ENCODE data around the gene MMP23B. TPM values are rescaled to one million over a fixed set of nuclear protein-coding genes. Genes with fewer than 3 reads are reported as not detected.
A peak's percentile ranks its signal among the peaks of the same experiment; 100 is the strongest.

The MMP23B gene
- total RNA-seq, 8 experiments from 2014 or later, result 1.3 to 11.8 (median 2.5) TPM

GRCh38 chr1:1617925-1618324 is 14.0 kb upstream of the MMP23B start:
- Histone ChIP-seq H3K27ac (no peak overlapping the region), H3K4me1 (replicated peaks in 1 of 2) (peaks cover 15 to 16% of the 10 kb centered on the region in 2 donors), H3K4me3 (no peak overlapping the region)
- in situ Hi-C loops (cut with MboI; ENCODE audit: low pct_unique_long_range_greater_than_20kb in 2 of 9, low sequenced_read_pairs in 9 of 9, unreplicated experiment in 9 of 9), result no loop called here
- whole genome bisulfite sequencing, 10 experiments, result 50 to 100% (median 88%) methylated on average over 2 to 6 of the region's 6 CpGs; no CpG with 5 or more reads in 5 of the 10 experiments
- no peak for ATAC-seq (replicated peaks in 6 of 8)

GRCh38 chr1:1618396-1619068 is 13.4 kb upstream of the MMP23B start:
- no peak for ATAC-seq (replicated peaks in 6 of 8)
- Histone ChIP-seq H3K4me1 (replicated peaks in 1 of 2) (peaks cover 14% of the 10 kb centered on the region in 2 donors), H3K27ac (no peak overlapping the region), H3K4me3 (no peak overlapping the region)
- 67 to 100% (median 93%) methylated on average over 1 to 6 of the region's 9 CpGs; no CpG with 5 or more reads in 4 of the 10 experiments for WGBS, 10 experiments
- in situ Hi-C loops (cut with MboI; ENCODE audit: low pct_unique_long_range_greater_than_20kb in 2 of 9, low sequenced_read_pairs in 9 of 9, unreplicated experiment in 9 of 9), result no loop called here

- Histone ChIP-seq H3K4me1 (replicated peaks in 1 of 2) (peaks cover 7 to 8% of the 10 kb centered on the region in 2 donors), H3K27ac (no peak overlapping the region), H3K4me3 (no peak overlapping the region)
- 61 to 80% (median 64%) methylated on average over 1 to 13 of the region's 14 CpGs; no CpG with 5 or more reads in 7 of the 10 experiments for WGBS, 10 experiments
- no peak for ATAC-seq (replicated peaks in 6 of 8)
- in situ Hi-C loops (cut with MboI; ENCODE audit: low pct_unique_long_range_greater_than_20kb in 2 of 9, low sequenced_read_pairs in 9 of 9, unreplicated experiment in 9 of 9), result no loop called here
Observed at GRCh38 chr1:1619917-1620361, 12.0 kb upstream of the MMP23B start.

GRCh38 chr1:1620433-1621139 is 11.4 kb upstream of the MMP23B start:
- peaks cover 7 to 8% of the 10 kb centered on the region in 2 donors for H3K4me1 ChIP-seq (replicated peaks in 1 of 2)
- no peak overlapping the region for H3K4me3 ChIP-seq
- whole genome bisulfite sequencing, 10 experiments, result 66 to 84% (median 82%) methylated on average over 2 to 8 of the region's 16 CpGs; no CpG with 5 or more reads in 7 of the 10 experiments
- in situ Hi-C loops (cut with MboI; ENCODE audit: low pct_unique_long_range_greater_than_20kb in 2 of 9, low sequenced_read_pairs in 9 of 9, unreplicated experiment in 9 of 9), result no loop called here
- H3K27ac ChIP-seq, result no peak overlapping the region
- no peak for ATAC-seq (replicated peaks in 6 of 8)

GRCh38 chr1:1621173-1622009 is 10.6 kb upstream of the MMP23B start:
- in situ Hi-C loops (cut with MboI; ENCODE audit: low pct_unique_long_range_greater_than_20kb in 2 of 9, low sequenced_read_pairs in 9 of 9, unreplicated experiment in 9 of 9), result no loop called here
- ATAC-seq (replicated peaks in 6 of 8), result peak in 2 of 8 experiments; percentile 19 to 52
- Histone ChIP-seq H3K27ac (no peak overlapping the region), H3K4me3 (no peak overlapping the region), H3K4me1 (replicated peaks in 1 of 2) (peaks cover 7% of the 10 kb centered on the region in 2 donors)
- WGBS, 10 experiments, result 80 to 90% (median 87%) methylated on average over 4 to 17 of the region's 31 CpGs; no CpG with 5 or more reads in 7 of the 10 experiments

- no peak overlapping the region for H3K27ac ChIP-seq
- H3K4me1 ChIP-seq (replicated peaks in 1 of 2), result no peaks in the 10 kb centered on the region
- no peak overlapping the region for H3K4me3 ChIP-seq
- WGBS, 10 experiments, result 0 to 88% (median 67%) methylated on average over 1 to 15 of the region's 21 CpGs; no CpG with 5 or more reads in 5 of the 10 experiments
- peak in 5 of 8 experiments; percentile 11 to 54 (median 37) for ATAC-seq (replicated peaks in 6 of 8)
- in situ Hi-C loops (cut with MboI; ENCODE audit: low pct_unique_long_range_greater_than_20kb in 2 of 9, low sequenced_read_pairs in 9 of 9, unreplicated experiment in 9 of 9), result no loop called here
Observed at GRCh38 chr1:1622010-1622787, 9.8 kb upstream of the MMP23B start.

GRCh38 chr1:1622788-1623094 is 9.2 kb upstream of the MMP23B start:
- Histone ChIP-seq H3K4me1 (replicated peaks in 1 of 2) (no peaks in the 10 kb centered on the region), H3K27ac (no peak overlapping the region), H3K4me3 (no peak overlapping the region)
- in situ Hi-C loops (cut with MboI; ENCODE audit: low pct_unique_long_range_greater_than_20kb in 2 of 9, low sequenced_read_pairs in 9 of 9, unreplicated experiment in 9 of 9), result no loop called here
- 50 to 95% (median 87%) methylated on average over 1 to 16 of the region's 17 CpGs; no CpG with 5 or more reads in 3 of the 10 experiments for WGBS, 10 experiments
- no peak for ATAC-seq (replicated peaks in 6 of 8)

GRCh38 chr1:1623181-1623630 is 8.8 kb upstream of the MMP23B start:
- no peak overlapping the region for H3K4me3 ChIP-seq
- WGBS, 10 experiments, result 91 to 95% methylated on average over 4 to 9 of the region's 33 CpGs; no CpG with 5 or more reads in 8 of the 10 experiments
- no peak overlapping the region for H3K27ac ChIP-seq
- in situ Hi-C loops (cut with MboI; ENCODE audit: low pct_unique_long_range_greater_than_20kb in 2 of 9, low sequenced_read_pairs in 9 of 9, unreplicated experiment in 9 of 9), result no loop called here
- no peaks in the 10 kb centered on the region for H3K4me1 ChIP-seq (replicated peaks in 1 of 2)
- no peak for ATAC-seq (replicated peaks in 6 of 8)

- Histone ChIP-seq H3K4me3 (no peak overlapping the region), H3K27ac (no peak overlapping the region), H3K4me1 (replicated peaks in 1 of 2) (no peaks in the 10 kb centered on the region)
- WGBS, 10 experiments, result 72 to 96% (median 82%) methylated on average over 2 to 15 of the region's 51 CpGs; no CpG with 5 or more reads in 6 of the 10 experiments
- in situ Hi-C loops (cut with MboI; ENCODE audit: low pct_unique_long_range_greater_than_20kb in 2 of 9, low sequenced_read_pairs in 9 of 9, unreplicated experiment in 9 of 9), result no loop called here
- no peak for ATAC-seq (replicated peaks in 6 of 8)
Observed at GRCh38 chr1:1623631-1624442, 8.1 kb upstream of the MMP23B start.

GRCh38 chr1:1624443-1625403 is 7.2 kb upstream of the MMP23B start:
- Histone ChIP-seq H3K27ac (no peak overlapping the region), H3K4me1 (replicated peaks in 1 of 2) (peaks cover 0 to 3% of the 10 kb centered on the region in 2 donors), H3K4me3 (no peak overlapping the region)
- in situ Hi-C loops (cut with MboI; ENCODE audit: low pct_unique_long_range_greater_than_20kb in 2 of 9, low sequenced_read_pairs in 9 of 9, unreplicated experiment in 9 of 9), result no loop called here
- WGBS, 10 experiments, result 69 to 87% (median 77%) methylated on average over 3 to 6 of the region's 38 CpGs; no CpG with 5 or more reads in 6 of the 10 experiments
- peak in 7 of 8 experiments; percentile 13 to 55 (median 36) for ATAC-seq (replicated peaks in 6 of 8)

GRCh38 chr1:1625404-1625775 is 6.6 kb upstream of the MMP23B start:
- in situ Hi-C loops (cut with MboI; ENCODE audit: low pct_unique_long_range_greater_than_20kb in 2 of 9, low sequenced_read_pairs in 9 of 9, unreplicated experiment in 9 of 9), result no loop called here
- 91% methylated on average over 10 of the region's 28 CpGs; no CpG with 5 or more reads in 9 of the 10 experiments for WGBS, 10 experiments
- ATAC-seq (replicated peaks in 6 of 8), result no peak
- Histone ChIP-seq H3K27ac (no peak overlapping the region), H3K4me1 (replicated peaks in 1 of 2) (peaks cover 0 to 3% of the 10 kb centered on the region in 2 donors), H3K4me3 (no peak overlapping the region)
